ENCODE data around the gene ACKR4. TPM values are rescaled to one million over a fixed set of nuclear protein-coding genes. Genes with fewer than 3 reads are reported as not detected.

ACKR4 gene
- total and polyA plus RNA-seq, 2 donors (not counting 3 experiments of a cell fraction or from before 2014, with no cell fraction given) = 3.2 to 14.3 TPM

DNA sequence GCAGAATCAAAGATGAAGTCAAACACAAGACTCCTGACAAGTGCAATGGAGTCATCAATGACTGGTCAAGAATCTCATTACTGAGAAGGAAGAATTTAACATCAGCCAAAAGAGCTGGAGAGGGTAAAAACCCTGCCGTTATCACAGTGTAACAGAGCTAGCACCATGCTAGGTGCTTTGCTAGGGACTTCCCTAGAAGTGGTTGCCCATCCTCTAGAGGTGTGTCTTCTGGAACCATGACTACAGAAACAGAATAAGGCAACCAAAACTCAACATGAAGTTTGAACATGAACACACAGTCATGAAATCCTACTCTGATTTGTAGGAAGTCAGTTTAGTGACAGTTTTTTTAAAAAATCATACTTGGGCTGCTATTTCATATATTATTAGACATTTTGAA, 53.1 kb downstream of the ACKR4 start:
- Histone ChIP-seq H3K9ac (replicated peaks; ENCODE audit: extremely low read depth, insufficient read depth, low read length) (no peak overlapping the region), H3K27me3 (ENCODE audit: control insufficient read depth in 2 of 2, insufficient read depth in 2 of 2, low read length in 2 of 2) (no peaks in the 10 kb centered on the region), H3K36me3 (ENCODE audit: control insufficient read depth in 2 of 2, extremely low read depth in 1 of 2, insufficient read depth in 2 of 2, low read length in 2 of 2) (no peaks in the 10 kb centered on the region), H3K4me2 (ENCODE audit: insufficient read depth, low read length) (no peak overlapping the region), H3K4me1 (ENCODE audit: control insufficient read depth, extremely low read depth, insufficient read depth, low read length) (peaks cover 8% of the 10 kb centered on the region), H3K4me3 (replicated peaks in 1 of 3; ENCODE audit: insufficient read depth in 1 of 3, low read depth in 1 of 3, low read length in 3 of 3) (no peak overlapping the region), H3K79me2 (ENCODE audit: control insufficient read depth, insufficient read depth, low read length) (no peaks in the 10 kb centered on the region), H3K27ac (ENCODE audit: insufficient read depth, low read depth, low read length) (no peak overlapping the region), H3K9me3 (replicated peaks; ENCODE audit: control insufficient read depth, insufficient read depth, low read length) (no peaks in the 10 kb centered on the region), H2AFZ (ENCODE audit: low read depth, low read length) (no peak overlapping the region), H3K9me1 (replicated peaks; ENCODE audit: control insufficient read depth, extremely low read depth, insufficient read depth, low read length) (no peaks in the 10 kb centered on the region), H4K20me1 (replicated peaks; ENCODE audit: control insufficient read depth, extremely low read depth, insufficient read depth, low read length) (no peaks in the 10 kb centered on the region)
- FAIRE-seq (no peak), DNase-seq (ENCODE audit: low read depth, low spot score) (no peak)
- intact Hi-C loops (cut with micrococcal nuclease) (no loop called here), dilution Hi-C loops (cut with MboI; ENCODE audit: extremely low pct_ligation_motif_present, low sequenced_read_pairs) (no loop called here)
- ChIA-PET POLR2A (no interaction called here), CTCF (interaction anchor here (1.0 kb wide), 1 partner anchor 9 kb away, joined by 5 read pairs; the partner anchor contains the start of gene ACAD11)
- BruUV-seq (replicated peaks) = no TSS peak
- no peak for TF ChIP-seq JUN (IDR thresholded peaks at IDR 0.05; ENCODE audit: borderline replicate concordance, insufficient read depth, insufficient read length, low read depth)

Other genes starting within 250 kb of the ACKR4 start
- 64.0 and 71.7 TPM in 2 replicates for gene DNAJC13, start 179.8 kb upstream of the ACKR4 start, total RNA-seq
- 9.7 and 14.3 TPM in 2 replicates for gene DNAJC13, start 179.8 kb upstream of the ACKR4 start, polyA plus RNA-seq
- gene ACAD11, start 62.5 kb downstream of the ACKR4 start, total RNA-seq = 9.6 and 15.2 TPM in 2 replicates
- 13.1 and 17.9 TPM in 2 replicates for gene ACAD11, start 62.5 kb downstream of the ACKR4 start, polyA plus RNA-seq
- 38.1 and 40.9 TPM in 2 replicates for gene UBA5, start 63.1 kb downstream of the ACKR4 start, total RNA-seq
- gene UBA5, start 63.1 kb downstream of the ACKR4 start, polyA plus RNA-seq = 12.6 and 19.7 TPM in 2 replicates
- gene NPHP3, start 125.1 kb downstream of the ACKR4 start, total RNA-seq = 30.0 and 30.3 TPM in 2 replicates
- 14.7 and 20.8 TPM in 2 replicates for gene NPHP3, start 125.1 kb downstream of the ACKR4 start, polyA plus RNA-seq